ENCODE results near the gene OSBPL6.

The OSBPL6 gene

GRCh38 chr2:178273787-178274360, 79.6 kb downstream of the OSBPL6 start:
- no peak for DNase-seq

- DNase-seq: no peak
Measured at GRCh38 chr2:178275600-178275999, 81.3 kb downstream of the OSBPL6 start.

- DNase-seq: no peak
Measured at GRCh38 chr2:178277741-178278197, 83.5 kb downstream of the OSBPL6 start.

- no peak for DNase-seq
Measured at GRCh38 chr2:178279142-178279541, 84.8 kb downstream of the OSBPL6 start.

- DNase-seq: no peak
Measured at GRCh38 chr2:178279636-178280035, 85.3 kb downstream of the OSBPL6 start.

- DNase-seq: no peak
Measured at GRCh38 chr2:178280244-178280852, 86.0 kb downstream of the OSBPL6 start.

- no peak for DNase-seq
Measured at GRCh38 chr2:178282075-178282815, 87.9 kb downstream of the OSBPL6 start.

GRCh38 chr2:178283341-178283918, 89.1 kb downstream of the OSBPL6 start:
- DNase-seq: no peak

GRCh38 chr2:178284613-178285286, 90.4 kb downstream of the OSBPL6 start:
- no peak for DNase-seq

GRCh38 chr2:178285287-178285615, 90.9 kb downstream of the OSBPL6 start:
- no peak for DNase-seq

GRCh38 chr2:178286636-178287035, 92.3 kb downstream of the OSBPL6 start:
- DNase-seq: no peak

- DNase-seq: no peak
Measured at GRCh38 chr2:178287652-178288344, 93.5 kb downstream of the OSBPL6 start.

GRCh38 chr2:178291703-178292102, 97.4 kb downstream of the OSBPL6 start:
- no peak for DNase-seq

GRCh38 chr2:178292586-178292985, 98.3 kb downstream of the OSBPL6 start:
- no peak for DNase-seq

- DNase-seq: no peak
Measured at GRCh38 chr2:178295115-178295514, 100.8 kb downstream of the OSBPL6 start.

GRCh38 chr2:178295906-178296305, 101.6 kb downstream of the OSBPL6 start:
- DNase-seq: no peak

GRCh38 chr2:178296394-178297090, 102.2 kb downstream of the OSBPL6 start:
- DNase-seq: no peak

- no peak for DNase-seq
Measured at GRCh38 chr2:178297091-178297411, 102.7 kb downstream of the OSBPL6 start.

- DNase-seq: no peak
Measured at GRCh38 chr2:178298785-178299212, 104.5 kb downstream of the OSBPL6 start.

GRCh38 chr2:178301649-178302238, 107.4 kb downstream of the OSBPL6 start:
- DNase-seq: no peak

GRCh38 chr2:178304333-178304732, 110.0 kb downstream of the OSBPL6 start:
- DNase-seq: no peak

All from effector CD8-positive, alpha-beta T cell (primary cell).